ENCODE measurements around the gene WBP2. TPM values are rescaled to one million over a fixed set of nuclear protein-coding genes. Genes with fewer than 3 reads are reported as not detected.

The WBP2 gene
- polyA plus RNA-seq, 3 donors, result 62.4 to 93.3 (median 67.9) TPM

DNA sequence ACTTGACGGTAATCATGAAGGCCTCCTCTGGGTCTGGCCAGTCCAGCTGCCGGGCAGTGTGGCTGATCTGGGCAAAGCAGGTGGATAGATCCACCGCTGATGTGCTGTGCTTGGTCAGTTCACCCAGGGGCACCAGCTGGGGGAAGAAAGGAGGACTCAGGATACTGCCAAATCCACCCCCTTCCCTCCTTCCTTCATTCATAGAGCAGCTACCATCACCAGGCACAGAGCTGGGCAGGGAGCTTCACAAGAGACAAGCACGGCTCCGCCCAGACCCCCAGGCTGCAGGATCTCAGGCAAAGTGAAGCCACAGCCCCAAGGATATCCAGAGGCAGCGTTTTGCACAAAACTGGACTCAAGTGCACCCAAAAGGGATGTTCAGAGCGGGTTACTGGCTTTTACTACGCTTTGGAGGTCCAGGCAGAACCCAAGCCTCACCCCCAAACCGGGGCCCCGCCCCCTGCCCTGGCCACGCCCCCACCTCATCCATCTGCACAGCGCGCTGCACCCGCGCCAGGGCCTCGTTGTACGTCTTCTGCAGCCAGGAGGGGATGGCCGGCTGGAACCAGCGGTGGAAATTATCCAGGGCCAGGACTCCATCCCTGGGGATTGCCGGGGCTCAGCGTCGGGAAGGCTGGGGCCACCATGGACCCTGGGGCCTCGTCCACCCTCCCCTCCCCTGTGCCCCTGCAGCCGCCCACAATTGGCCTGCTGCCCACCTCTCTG, 20.0 kb downstream of the WBP2 start:
- H3K27me3 Mint-ChIP-seq (ENCODE audit: low read depth in 3 of 3), result peaks cover 0 to 2% (median 2%) of the 10 kb centered on the region in 3 donors
- Histone ChIP-seq H3K9me3 (replicated peaks in 1 of 2; ENCODE audit: control insufficient read depth in 1 of 2, insufficient read depth in 1 of 2, low read length in 2 of 2) (no peaks in the 10 kb centered on the region), H3K4me2 (replicated peaks; ENCODE audit: extremely low read depth, low read length, poor library complexity, severe bottlenecking) (no peak overlapping the region), H3K27me3 (ENCODE audit: control insufficient read depth in 2 of 2, insufficient read depth in 2 of 2, low read length in 2 of 2) (no peaks in the 10 kb centered on the region), H3K36me3 (replicated peaks in 1 of 2; ENCODE audit: control insufficient read depth in 1 of 2, insufficient read depth in 2 of 2, low read length in 2 of 2) (peaks cover 71 to 89% of the 10 kb centered on the region in 2 donors), H3K9ac (ENCODE audit: insufficient read depth, low read length, poor library complexity, severe bottlenecking) (no peak overlapping the region), H3K4me3 (replicated peaks in 1 of 3; ENCODE audit: low read depth in 2 of 3, low read length in 3 of 3) (no peak overlapping the region), H3K4me1 (ENCODE audit: control insufficient read depth in 1 of 2, insufficient read depth in 2 of 2, low read length in 2 of 2) (peaks cover 14 to 29% of the 10 kb centered on the region in 2 donors), H3K27ac (ENCODE audit: low read depth in 1 of 2, low read length in 2 of 2) (peak overlapping the region in 1 of 2 donors; percentile 8), H2AFZ (ENCODE audit: insufficient read depth, low read depth, low read length, poor library complexity, severe bottlenecking) (no peak overlapping the region), H3K79me2 (ENCODE audit: insufficient read depth, low read length) (peaks cover 3% of the 10 kb centered on the region), H4K20me1 (ENCODE audit: insufficient read depth, low read length) (peaks cover 73% of the 10 kb centered on the region)
- peaks cover 23% of the 10 kb centered on the region for H3K4me1 Mint-ChIP-seq
- 91% methylated on average over 17 of the region's 24 CpGs for WGBS (ENCODE audit: insufficient coverage)
- peaks cover 75 to 96% of the 10 kb centered on the region in 2 donors for H3K36me3 Mint-ChIP-seq
- intact Hi-C loops (cut with micrococcal nuclease), result no loop called here
- DNase-seq, result no peak
- H3K9me3 Mint-ChIP-seq, result no peaks in the 10 kb centered on the region
- no peak overlapping the region for H3K4me3 Mint-ChIP-seq
- TF ChIP-seq, protein P1, sequence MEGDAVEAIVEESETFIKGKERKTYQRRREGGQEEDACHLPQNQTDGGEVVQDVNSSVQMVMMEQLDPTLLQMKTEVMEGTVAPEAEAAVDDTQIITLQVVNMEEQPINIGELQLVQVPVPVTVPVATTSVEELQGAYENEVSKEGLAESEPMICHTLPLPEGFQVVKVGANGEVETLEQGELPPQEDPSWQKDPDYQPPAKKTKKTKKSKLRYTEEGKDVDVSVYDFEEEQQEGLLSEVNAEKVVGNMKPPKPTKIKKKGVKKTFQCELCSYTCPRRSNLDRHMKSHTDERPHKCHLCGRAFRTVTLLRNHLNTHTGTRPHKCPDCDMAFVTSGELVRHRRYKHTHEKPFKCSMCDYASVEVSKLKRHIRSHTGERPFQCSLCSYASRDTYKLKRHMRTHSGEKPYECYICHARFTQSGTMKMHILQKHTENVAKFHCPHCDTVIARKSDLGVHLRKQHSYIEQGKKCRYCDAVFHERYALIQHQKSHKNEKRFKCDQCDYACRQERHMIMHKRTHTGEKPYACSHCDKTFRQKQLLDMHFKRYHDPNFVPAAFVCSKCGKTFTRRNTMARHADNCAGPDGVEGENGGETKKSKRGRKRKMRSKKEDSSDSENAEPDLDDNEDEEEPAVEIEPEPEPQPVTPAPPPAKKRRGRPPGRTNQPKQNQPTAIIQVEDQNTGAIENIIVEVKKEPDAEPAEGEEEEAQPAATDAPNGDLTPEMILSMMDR (IDR thresholded peaks at IDR 0.05), result no peak
- H3K27ac Mint-ChIP-seq, result peak overlapping the region in 4 of 7 donors; percentile 10 to 68 (median 38)

DNA sequence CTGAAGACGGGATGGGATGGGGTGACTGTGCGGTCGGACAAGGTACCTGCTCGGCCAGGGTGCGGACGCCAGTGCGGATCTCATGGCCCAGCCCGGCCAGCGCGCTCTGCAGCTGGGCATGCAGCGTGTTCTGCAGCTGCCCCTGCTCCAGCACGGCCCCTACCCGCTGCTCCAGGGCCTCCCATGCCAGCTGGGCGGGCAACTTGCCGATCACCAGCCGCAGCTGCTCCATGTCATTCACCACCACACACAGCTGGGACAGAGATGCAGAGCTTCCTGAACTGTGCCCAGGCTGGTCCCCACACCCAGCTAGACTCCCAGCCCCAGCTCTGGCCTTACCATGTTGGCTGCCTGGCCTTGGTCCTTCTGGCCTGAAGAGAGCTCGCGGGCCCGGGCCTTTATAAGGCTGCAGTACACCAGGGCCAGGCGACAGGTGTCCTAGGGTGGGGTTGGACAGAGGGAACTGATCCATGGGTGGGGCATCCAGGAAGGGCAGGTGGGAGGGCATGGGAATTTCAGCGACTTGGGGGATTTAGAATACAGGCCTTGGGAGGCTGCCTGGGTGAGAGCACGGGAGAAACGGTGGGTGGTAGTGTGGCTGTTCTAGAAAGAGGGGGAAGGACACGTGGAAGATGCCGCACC, 20.7 kb downstream of the WBP2 start:
- Histone ChIP-seq H2AFZ (ENCODE audit: insufficient read depth, low read depth, low read length, poor library complexity, severe bottlenecking) (no peak overlapping the region), H3K36me3 (replicated peaks in 1 of 2; ENCODE audit: control insufficient read depth in 1 of 2, insufficient read depth in 2 of 2, low read length in 2 of 2) (peaks cover 70 to 89% of the 10 kb centered on the region in 2 donors), H3K4me2 (replicated peaks; ENCODE audit: extremely low read depth, low read length, poor library complexity, severe bottlenecking) (no peak overlapping the region), H3K27ac (ENCODE audit: low read depth in 1 of 2, low read length in 2 of 2) (peak overlapping the region in 1 of 2 donors; percentile 87), H3K9ac (ENCODE audit: insufficient read depth, low read length, poor library complexity, severe bottlenecking) (no peak overlapping the region), H3K4me3 (replicated peaks in 1 of 3; ENCODE audit: low read depth in 2 of 3, low read length in 3 of 3) (no peak overlapping the region), H3K79me2 (ENCODE audit: insufficient read depth, low read length) (peaks cover 2% of the 10 kb centered on the region), H3K27me3 (ENCODE audit: control insufficient read depth in 2 of 2, insufficient read depth in 2 of 2, low read length in 2 of 2) (no peaks in the 10 kb centered on the region), H3K9me3 (replicated peaks in 1 of 2; ENCODE audit: control insufficient read depth in 1 of 2, insufficient read depth in 1 of 2, low read length in 2 of 2) (no peaks in the 10 kb centered on the region), H3K4me1 (ENCODE audit: control insufficient read depth in 1 of 2, insufficient read depth in 2 of 2, low read length in 2 of 2) (peaks cover 14 to 29% of the 10 kb centered on the region in 2 donors), H4K20me1 (ENCODE audit: insufficient read depth, low read length) (peaks cover 71% of the 10 kb centered on the region)
- TF ChIP-seq, protein P1 (IDR thresholded peaks at IDR 0.05), result no peak
- DNase-seq, result no peak
- no peak overlapping the region for H3K4me3 Mint-ChIP-seq
- peaks cover 0 to 2% (median 2%) of the 10 kb centered on the region in 3 donors for H3K27me3 Mint-ChIP-seq (ENCODE audit: low read depth in 3 of 3)
- intact Hi-C loops (cut with micrococcal nuclease), result no loop called here
- no peaks in the 10 kb centered on the region for H3K9me3 Mint-ChIP-seq
- peak overlapping the region; percentile 10 to 93 (median 61) for H3K27ac Mint-ChIP-seq
- WGBS (ENCODE audit: insufficient coverage), result 97% methylated on average over 22 of the region's 25 CpGs
- H3K36me3 Mint-ChIP-seq, result peaks cover 75 to 96% of the 10 kb centered on the region in 2 donors
- peaks cover 23% of the 10 kb centered on the region for H3K4me1 Mint-ChIP-seq

Data from CD14-positive monocyte (primary cell).